ENCODE measurements around the gene GPM6B. TPM values are rescaled to one million over a fixed set of nuclear protein-coding genes. Genes with fewer than 3 reads are reported as not detected.

Gene GPM6B
- total and polyA plus RNA-seq, 2 of the 4 experiments (the other 2 are of a cell fraction) = 4.2 to 5.9 TPM

DNA sequence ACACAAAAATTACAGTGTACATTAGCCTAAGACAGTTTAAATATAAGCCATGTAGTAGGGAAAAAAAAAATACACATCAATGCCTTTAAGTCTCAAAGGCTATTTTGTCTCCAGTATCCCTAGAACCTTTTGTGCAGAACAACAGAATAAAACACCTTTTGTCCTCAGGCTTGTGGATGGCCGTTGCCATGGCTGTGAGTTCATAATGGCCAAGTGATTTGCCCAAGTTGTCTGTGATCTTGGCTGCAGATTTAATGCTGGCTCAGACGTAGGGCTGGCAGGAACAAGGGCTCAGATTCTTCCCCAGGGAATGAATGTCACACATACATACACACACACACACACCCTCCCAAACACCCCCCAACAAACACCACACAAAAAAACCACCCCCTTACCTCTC is 25.3 kb downstream of the GPM6B start:
- Histone ChIP-seq H3K4me3 (ENCODE audit: insufficient read depth, low read depth, low read length) (no peak overlapping the region), H2BK20ac (ENCODE audit: low read depth, low read length) (no peak overlapping the region), H2AK5ac (ENCODE audit: low read depth, low read length) (no peak overlapping the region), H2BK15ac (ENCODE audit: low read depth, low read length) (no peak overlapping the region), H3K36me3 (ENCODE audit: control insufficient read depth, insufficient read depth, low read length) (no peaks in the 10 kb centered on the region), H3K9ac (ENCODE audit: low read depth, low read length) (no peak overlapping the region), H2AK9ac (replicated peaks; ENCODE audit: low read depth, low read length, poor library complexity) (no peak overlapping the region), H3K4me1 (ENCODE audit: control insufficient read depth, insufficient read depth, low read length) (no peaks in the 10 kb centered on the region), H3K4me2 (ENCODE audit: low read depth, low read length) (no peak overlapping the region), H3K23ac (ENCODE audit: low read depth, low read length) (no peak overlapping the region), H2AFZ (replicated peaks; ENCODE audit: low read length, poor library complexity) (no peak overlapping the region), H3K79me1 (ENCODE audit: low read depth in 1 of 2, low read length in 2 of 2) (no peaks in the 10 kb centered on the region), H2BK5ac (ENCODE audit: low read depth, low read length, poor library complexity, severe bottlenecking) (no peak overlapping the region), H3K18ac (ENCODE audit: low read depth, low read length) (no peak overlapping the region), H3K56ac (ENCODE audit: extremely low read depth, insufficient read depth, low read length) (no peak overlapping the region), H4K8ac (ENCODE audit: low read depth in 2 of 2, low read length in 2 of 2) (no peak overlapping the region), H3K14ac (replicated peaks; ENCODE audit: low read depth, low read length) (no peak overlapping the region), H3K9me1 (ENCODE audit: insufficient read depth, low read length) (no peaks in the 10 kb centered on the region), H3K9me3 (ENCODE audit: control insufficient read depth, insufficient read depth, low read length) (no peaks in the 10 kb centered on the region), H4K20me1 (ENCODE audit: insufficient read depth, low read length) (no peaks in the 10 kb centered on the region), H2BK120ac (ENCODE audit: low read depth, low read length) (no peak overlapping the region), H3K4ac (ENCODE audit: low read depth, low read length) (no peak overlapping the region), H4K5ac (ENCODE audit: low read depth, low read length) (no peak overlapping the region), H3K27ac (ENCODE audit: insufficient read depth, low read length) (no peak overlapping the region), H4K91ac (ENCODE audit: insufficient read depth, low read depth, low read length) (no peak overlapping the region), H3K27me3 (ENCODE audit: control insufficient read depth, insufficient read depth, low read length) (peaks cover 20% of the 10 kb centered on the region)
- in situ Hi-C loops (cut with MboI; ENCODE audit: low sequenced_read_pairs) = no loop called here
- dilution Hi-C loops (cut with HindIII; ENCODE audit: low sequenced_read_pairs, unreplicated experiment) = no loop called here
- intact Hi-C loops (cut with micrococcal nuclease) = no loop called here
- DNase-seq = no peak
- ATAC-seq (ENCODE audit: low read depth) = no peak
- TF ChIP-seq MXI1 (IDR thresholded peaks at IDR 0.05; ENCODE audit: borderline replicate concordance, low read depth, low read length) (no peak), RFX5 (IDR thresholded peaks at IDR 0.05; ENCODE audit: low read depth, low read length) (no peak), NFE2L2 (IDR thresholded peaks at IDR 0.05; ENCODE audit: low read depth, low read length) (no peak), POLR2A (IDR thresholded peaks at IDR 0.05; ENCODE audit: low read depth, low read length) (no peak), CTCF (conservative IDR thresholded peaks at IDR 0.05; ENCODE audit: low read depth, low read length) (no peak), SMC3 (IDR thresholded peaks at IDR 0.05; ENCODE audit: low read depth, low read length) (no peak), RCOR1 (IDR thresholded peaks at IDR 0.05; ENCODE audit: insufficient replicate concordance, low read length) (no peak)
- TF ChIP-seq, protein P1, sequence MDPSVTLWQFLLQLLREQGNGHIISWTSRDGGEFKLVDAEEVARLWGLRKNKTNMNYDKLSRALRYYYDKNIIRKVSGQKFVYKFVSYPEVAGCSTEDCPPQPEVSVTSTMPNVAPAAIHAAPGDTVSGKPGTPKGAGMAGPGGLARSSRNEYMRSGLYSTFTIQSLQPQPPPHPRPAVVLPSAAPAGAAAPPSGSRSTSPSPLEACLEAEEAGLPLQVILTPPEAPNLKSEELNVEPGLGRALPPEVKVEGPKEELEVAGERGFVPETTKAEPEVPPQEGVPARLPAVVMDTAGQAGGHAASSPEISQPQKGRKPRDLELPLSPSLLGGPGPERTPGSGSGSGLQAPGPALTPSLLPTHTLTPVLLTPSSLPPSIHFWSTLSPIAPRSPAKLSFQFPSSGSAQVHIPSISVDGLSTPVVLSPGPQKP (IDR thresholded peaks at IDR 0.05; ENCODE audit: borderline replicate concordance, low read depth, low read length) = no peak
- CTCF ChIA-PET = no interaction called here
- POLR2A ChIA-PET (ENCODE audit: unreplicated experiment) = no interaction called here
- BruUV-seq (replicated peaks) = no TSS peak
- no CpG with 5 or more reads among the region's 2 CpGs for WGBS, 2 experiments (ENCODE audit: extremely low coverage in 2 of 2, insufficient read length in 1 of 2)

Measured in IMR-90 (cell line).